CD14-positive monocyte (primary cell): ENCODE results near the gene BCL2. TPM values are rescaled to one million over a fixed set of nuclear protein-coding genes. Genes with fewer than 3 reads are reported as not detected.
A peak's percentile ranks its signal among the peaks of the same experiment; 100 is the strongest.

Source experiments
- DNase-seq, 3 donors: peaks; one replicate each; pipeline ENCODE4 v3.0.0-alpha.2; 2011 to 2022
- H2AFZ ChIP-seq: 2 replicates; pipeline ENCODE4 v1.6.0; 2012; ENCODE audit warnings: mild to moderate bottlenecking, low read depth, low read length, inconsistent platforms; ENCODE audit not compliant: insufficient read depth, poor library complexity, severe bottlenecking
- H3K27ac ChIP-seq, 2 donors: 1 replicate in 1 of 2; 2 replicates in 1 of 2; pipeline ENCODE4 v1.5.1; 2012 to 2013; ENCODE audit warnings: low read length in 2 of 2, control low read depth in 1 of 2, inconsistent platforms in 1 of 2, low read depth in 1 of 2, mild to moderate bottlenecking in 1 of 2
- H3K27me3 ChIP-seq, 2 donors: one replicate each; pipeline versions ENCODE4 v1.6.0 to v1.6.1; 2011 to 2013; ENCODE audit warnings: low read length in 2 of 2; ENCODE audit not compliant: control insufficient read depth in 2 of 2, insufficient read depth in 2 of 2
- H3K36me3 ChIP-seq, 2 donors: replicated peaks in 1 of 2; 1 replicate in 1 of 2; 2 replicates in 1 of 2; pipeline versions ENCODE4 v1.5.1 to v1.6.1; 2012 to 2013; ENCODE audit warnings: low read length in 2 of 2, control low read depth in 1 of 2, inconsistent platforms in 1 of 2, mild to moderate bottlenecking in 1 of 2; ENCODE audit not compliant: insufficient read depth in 2 of 2, control insufficient read depth in 1 of 2
- H3K4me1 ChIP-seq, 2 donors: 1 replicate in 1 of 2; 2 replicates in 1 of 2; pipeline versions ENCODE4 v1.5.1 to v1.6.1; 2012 to 2013; ENCODE audit warnings: low read length in 2 of 2, control low read depth in 1 of 2, inconsistent platforms in 1 of 2, mild to moderate bottlenecking in 1 of 2, moderate library complexity in 1 of 2; ENCODE audit not compliant: insufficient read depth in 2 of 2, control insufficient read depth in 1 of 2
- H3K4me2 ChIP-seq: replicated peaks from 2 replicates; pipeline ENCODE3; 2012; ENCODE audit warnings: low read length, moderate library complexity, mild to moderate bottlenecking; ENCODE audit not compliant: poor library complexity, severe bottlenecking; ENCODE audit errors: extremely low read depth
- H3K4me3 ChIP-seq, 3 experiments: fragments of 200-600 bp in 1 of 3; sonication (generic) in 1 of 3; replicated peaks in 1 of 3; 1 replicate in 2 of 3; 2 replicates in 1 of 3; pipeline ENCODE4 v1.5.1; 2011 to 2013; ENCODE audit warnings: low read length in 3 of 3, mild to moderate bottlenecking in 3 of 3, control low read depth in 2 of 3, low read depth in 2 of 3, inconsistent platforms in 1 of 3, moderate library complexity in 1 of 3
- H3K79me2 ChIP-seq: 2 replicates; pipeline ENCODE4 v1.6.0; 2012; ENCODE audit warnings: mild to moderate bottlenecking, control low read depth, inconsistent platforms, low read length, moderate library complexity; ENCODE audit not compliant: insufficient read depth
- H3K9ac ChIP-seq: 2 replicates; pipeline ENCODE4 v1.6.0; 2017; ENCODE audit warnings: low read length, mild to moderate bottlenecking; ENCODE audit not compliant: insufficient read depth, poor library complexity, severe bottlenecking
- H3K9me3 ChIP-seq, 2 donors: replicated peaks in 1 of 2; 1 replicate in 1 of 2; 2 replicates in 1 of 2; pipeline versions ENCODE4 v1.5.1 to v1.6.1; 2012 to 2013; ENCODE audit warnings: low read length in 2 of 2, control low read depth in 1 of 2; ENCODE audit not compliant: control insufficient read depth in 1 of 2, insufficient read depth in 1 of 2
- H4K20me1 ChIP-seq: 2 replicates; pipeline ENCODE4 v1.6.0; 2012; ENCODE audit warnings: mild to moderate bottlenecking, low read length, control low read depth, moderate library complexity; ENCODE audit not compliant: insufficient read depth
- H3K27ac Mint-ChIP-seq, 7 donors: one replicate each; pipeline ENCODE4 v1.8.0; 2020; ENCODE audit warnings: mild to moderate bottlenecking in 7 of 7, mixed read lengths in 7 of 7, moderate library complexity in 6 of 7, inconsistent platforms in 2 of 7
- H3K27me3 Mint-ChIP-seq, 3 donors: one replicate each; pipeline ENCODE4 v1.8.0; 2021 to 2022; ENCODE audit warnings: low read depth in 3 of 3, mild to moderate bottlenecking in 3 of 3, mixed read lengths in 3 of 3, moderate library complexity in 3 of 3, inconsistent platforms in 1 of 3
- H3K36me3 Mint-ChIP-seq, 2 donors: one replicate each; pipeline ENCODE4 v1.8.0; 2020; ENCODE audit warnings: mixed read lengths in 2 of 2, inconsistent platforms in 1 of 2, mild to moderate bottlenecking in 1 of 2
- H3K4me1 Mint-ChIP-seq: one replicate; pipeline ENCODE4 v1.8.0; 2020; ENCODE audit warnings: mild to moderate bottlenecking, mixed read lengths
- H3K4me3 Mint-ChIP-seq, 2 donors: one replicate each; pipeline ENCODE4 v1.8.0; 2020; ENCODE audit warnings: mild to moderate bottlenecking in 2 of 2, mixed read lengths in 2 of 2, moderate library complexity in 1 of 2
- H3K9me3 Mint-ChIP-seq, 7 donors: one replicate each; pipeline ENCODE4 v1.8.0; 2020 to 2022; ENCODE audit warnings: mixed read lengths in 7 of 7, mild to moderate bottlenecking in 6 of 7, moderate library complexity in 6 of 7, inconsistent platforms in 2 of 7
- WGBS: methylation state at CpG from one replicate; pipeline ENCODE4 v1.1.5; 2013; ENCODE audit warnings: missing lambda C conversion rate; ENCODE audit not compliant: insufficient coverage; 5-methylcytosine and 5-hydroxymethylcytosine counted together
- intact Hi-C, 2 donors: fragments of 100-400 bp; cut with micrococcal nuclease; formaldehyde crosslinking; loops; one replicate each; pipeline versions ENCODE4 v1.15.0 to v1.15.1; 2023
- polyA plus RNA-seq, 3 donors: library from polyadenylated mRNA; depleted of rRNA in 1 of 3; unstranded in 2 of 3; stranded (reverse) in 1 of 3; fragments of 300-500 nt in 2 of 3; fragments of >200 nt in 1 of 3; fragmentation: Illumina TruSeq in 2 of 3; gene quantifications; 1 replicate in 2 of 3; 2 replicates in 1 of 3; pipeline ENCODE4 v1.2.3, GENCODE V29; 2012 to 2021
- TF ChIP-seq, protein P1 (sequence below): fragments of 200-600 bp; IDR thresholded peaks from one replicate; pipeline ENCODE4 v1.8.0; 2022; ENCODE audit warnings: antibody characterized with exemption, mild to moderate bottlenecking

The BCL2 gene
- polyA plus RNA-seq, 3 donors: 0.58 to 2.5 (median 1.1) TPM

GRCh38 chr18:63151539-63151938, 168.0 kb downstream of the BCL2 start:
- Histone ChIP-seq H3K27me3 (no peaks in the 10 kb centered on the region), H3K9me3 (no peaks in the 10 kb centered on the region), H4K20me1 (no peaks in the 10 kb centered on the region), H3K36me3 (no peaks in the 10 kb centered on the region), H2AFZ (no peak overlapping the region), H3K4me2 (no peak overlapping the region), H3K9ac (no peak overlapping the region), H3K4me1 (peaks cover 8 to 10% of the 10 kb centered on the region in 2 donors), H3K4me3 (no peak overlapping the region), H3K27ac (no peak overlapping the region), H3K79me2 (no peaks in the 10 kb centered on the region)
- Mint-ChIP-seq H3K27ac (no peak overlapping the region), H3K9me3 (no peaks in the 10 kb centered on the region), H3K36me3 (no peaks in the 10 kb centered on the region), H3K27me3 (peaks cover 0 to 4% (median 2%) of the 10 kb centered on the region in 3 donors), H3K4me1 (peaks cover 11% of the 10 kb centered on the region), H3K4me3 (no peak overlapping the region)
- no peak for DNase-seq
- TF ChIP-seq, protein P1, sequence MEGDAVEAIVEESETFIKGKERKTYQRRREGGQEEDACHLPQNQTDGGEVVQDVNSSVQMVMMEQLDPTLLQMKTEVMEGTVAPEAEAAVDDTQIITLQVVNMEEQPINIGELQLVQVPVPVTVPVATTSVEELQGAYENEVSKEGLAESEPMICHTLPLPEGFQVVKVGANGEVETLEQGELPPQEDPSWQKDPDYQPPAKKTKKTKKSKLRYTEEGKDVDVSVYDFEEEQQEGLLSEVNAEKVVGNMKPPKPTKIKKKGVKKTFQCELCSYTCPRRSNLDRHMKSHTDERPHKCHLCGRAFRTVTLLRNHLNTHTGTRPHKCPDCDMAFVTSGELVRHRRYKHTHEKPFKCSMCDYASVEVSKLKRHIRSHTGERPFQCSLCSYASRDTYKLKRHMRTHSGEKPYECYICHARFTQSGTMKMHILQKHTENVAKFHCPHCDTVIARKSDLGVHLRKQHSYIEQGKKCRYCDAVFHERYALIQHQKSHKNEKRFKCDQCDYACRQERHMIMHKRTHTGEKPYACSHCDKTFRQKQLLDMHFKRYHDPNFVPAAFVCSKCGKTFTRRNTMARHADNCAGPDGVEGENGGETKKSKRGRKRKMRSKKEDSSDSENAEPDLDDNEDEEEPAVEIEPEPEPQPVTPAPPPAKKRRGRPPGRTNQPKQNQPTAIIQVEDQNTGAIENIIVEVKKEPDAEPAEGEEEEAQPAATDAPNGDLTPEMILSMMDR: no peak
- intact Hi-C loops: loop anchor here in 1 of 2 donors (10.0 kb wide), 1 partner anchor 77 kb away; no protein-coding TSS in a partner anchor
- WGBS: 100% methylated on average over 1 of the region's 5 CpGs

DNA sequence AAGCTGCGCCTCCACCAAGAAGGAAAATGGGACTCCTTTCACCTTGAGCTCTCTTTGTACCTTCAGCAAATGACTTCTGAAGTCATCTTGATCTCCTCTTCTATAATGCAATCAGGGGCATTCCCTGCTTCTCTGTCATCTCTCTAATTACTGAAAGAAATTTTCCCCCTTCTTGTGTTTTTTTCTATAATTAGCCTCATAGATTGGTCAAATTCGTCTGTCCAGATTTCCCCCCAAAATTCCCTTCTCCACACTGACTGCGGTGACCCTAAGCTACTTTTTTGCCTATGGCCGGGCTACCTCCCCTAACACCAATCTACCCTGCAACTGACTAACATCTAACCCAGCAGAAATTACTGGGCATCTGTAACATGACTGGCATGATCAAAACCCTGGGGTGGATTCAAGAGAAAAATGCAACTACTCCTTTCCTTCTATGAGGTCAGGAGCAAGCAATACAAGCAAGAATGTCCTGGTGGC, 168.6 kb downstream of the BCL2 start:
- H3K27me3 ChIP-seq: no peaks in the 10 kb centered on the region
- no peak overlapping the region for H3K4me3 Mint-ChIP-seq
- peaks cover 0 to 4% (median 2%) of the 10 kb centered on the region in 3 donors for H3K27me3 Mint-ChIP-seq
- no peaks in the 10 kb centered on the region for H3K79me2 ChIP-seq
- no peaks in the 10 kb centered on the region for H3K9me3 ChIP-seq
- no peaks in the 10 kb centered on the region for H3K36me3 ChIP-seq
- peaks cover 11% of the 10 kb centered on the region for H3K4me1 Mint-ChIP-seq
- no peaks in the 10 kb centered on the region for H4K20me1 ChIP-seq
- H3K27ac ChIP-seq: no peak overlapping the region
- H3K9ac ChIP-seq: no peak overlapping the region
- no peak overlapping the region for H3K4me2 ChIP-seq
- H2AFZ ChIP-seq: no peak overlapping the region
- no peak overlapping the region for H3K4me3 ChIP-seq
- intact Hi-C loops: loop anchor here in 1 of 2 donors (10.0 kb wide), 1 partner anchor 76 kb away; no protein-coding TSS in a partner anchor
- H3K4me1 ChIP-seq: peaks cover 8 to 10% of the 10 kb centered on the region in 2 donors
- TF ChIP-seq, protein P1: no peak
- no peak for DNase-seq
- H3K9me3 Mint-ChIP-seq: no peaks in the 10 kb centered on the region
- 92% methylated on average over 2 of the region's 4 CpGs for WGBS
- peak overlapping the region in 2 of 7 donors; percentile 24 to 55 for H3K27ac Mint-ChIP-seq
- no peaks in the 10 kb centered on the region for H3K36me3 Mint-ChIP-seq
